Measurements from ENCODE around the gene PRUNE2.
A peak's percentile ranks its signal among the peaks of the same experiment; 100 is the strongest.

The PRUNE2 gene

GRCh38 chr9:76725885-76726284, 180.0 kb downstream of the PRUNE2 start:
- no peak for DNase-seq

GRCh38 chr9:76725011-76725546, 180.8 kb downstream of the PRUNE2 start:
- no peak for DNase-seq

GRCh38 chr9:76720245-76720644, 185.7 kb downstream of the PRUNE2 start:
- DNase-seq = no peak

GRCh38 chr9:76718166-76718565, 187.7 kb downstream of the PRUNE2 start:
- no peak for DNase-seq

GRCh38 chr9:76717613-76718012, 188.3 kb downstream of the PRUNE2 start:
- no peak for DNase-seq

- DNase-seq = no peak
These were observed 188.7 kb downstream of the PRUNE2 start for GRCh38 chr9:76717176-76717575.

- DNase-seq = peak; percentile 0
These were observed 189.7 kb downstream of the PRUNE2 start for GRCh38 chr9:76716085-76716672.

GRCh38 chr9:76713381-76713780, 192.5 kb downstream of the PRUNE2 start:
- no peak for DNase-seq

- DNase-seq = no peak
These were observed 196.9 kb downstream of the PRUNE2 start for GRCh38 chr9:76709020-76709419.

GRCh38 chr9:76707510-76707909, 198.4 kb downstream of the PRUNE2 start:
- DNase-seq = no peak

- DNase-seq = peak; percentile 59
These were observed 201.2 kb downstream of the PRUNE2 start for GRCh38 chr9:76704593-76705204.

GRCh38 chr9:76703270-76703669, 202.6 kb downstream of the PRUNE2 start:
- DNase-seq = no peak

GRCh38 chr9:76701441-76702039, 204.4 kb downstream of the PRUNE2 start:
- DNase-seq = no peak

GRCh38 chr9:76700916-76701315, 205.0 kb downstream of the PRUNE2 start:
- no peak for DNase-seq

GRCh38 chr9:76699971-76700370, 205.9 kb downstream of the PRUNE2 start:
- DNase-seq = no peak

- no peak for DNase-seq
These were observed 208.4 kb downstream of the PRUNE2 start for GRCh38 chr9:76697554-76697953.

- no peak for DNase-seq
These were observed 208.8 kb downstream of the PRUNE2 start for GRCh38 chr9:76697081-76697480.

- no peak for DNase-seq
These were observed 212.0 kb downstream of the PRUNE2 start for GRCh38 chr9:76693912-76694311.

GRCh38 chr9:76692458-76693129, 213.3 kb downstream of the PRUNE2 start:
- DNase-seq = no peak

- peak; percentile 63 for DNase-seq
These were observed 214.2 kb downstream of the PRUNE2 start for GRCh38 chr9:76691517-76692313.

- no peak for DNase-seq
These were observed 214.9 kb downstream of the PRUNE2 start for GRCh38 chr9:76690973-76691370.

GRCh38 chr9:76690246-76690972, 215.5 kb downstream of the PRUNE2 start:
- DNase-seq = no peak
